H9 (cell line): ENCODE results near the gene CFAP157. TPM values are rescaled to one million over a fixed set of nuclear protein-coding genes. Genes with fewer than 3 reads are reported as not detected.

ENCODE experiments used
- DNase-seq: peaks from one replicate; pipeline ENCODE4 v3.0.0-alpha.2; 2017
- H2AFZ ChIP-seq: one replicate; pipeline ENCODE4 v1.6.1; 2013; ENCODE audit warnings: mild to moderate bottlenecking, low read length, control low read depth, moderate library complexity
- H2AK5ac ChIP-seq: 2 replicates; pipeline ENCODE4 v1.6.1; 2013; ENCODE audit warnings: low read length, control low read depth, mixed read lengths; ENCODE audit not compliant: insufficient read length
- H2BK120ac ChIP-seq: one replicate; pipeline ENCODE4 v1.6.1; 2013; ENCODE audit warnings: low read depth, mild to moderate bottlenecking, low read length, control low read depth, inconsistent platforms; ENCODE audit not compliant: poor library complexity, severe bottlenecking
- H2BK12ac ChIP-seq: 2 replicates; pipeline ENCODE4 v1.6.1; 2013; ENCODE audit warnings: low read length, control low read depth, mixed read lengths, low read depth; ENCODE audit not compliant: insufficient read length
- H2BK15ac ChIP-seq: 2 replicates; pipeline ENCODE4 v1.6.1; 2013; ENCODE audit warnings: low read depth, low read length, control low read depth
- H2BK20ac ChIP-seq: one replicate; pipeline ENCODE4 v1.6.1; 2013; ENCODE audit warnings: low read depth, mild to moderate bottlenecking, low read length, control low read depth, inconsistent platforms; ENCODE audit not compliant: poor library complexity, severe bottlenecking
- H2BK5ac ChIP-seq: 2 replicates; pipeline ENCODE4 v1.6.1; 2013; ENCODE audit warnings: low read length, control low read depth, mixed read lengths; ENCODE audit not compliant: insufficient read length
- H3K14ac ChIP-seq: 2 replicates; pipeline ENCODE4 v1.6.1; 2013; ENCODE audit warnings: low read length, control low read depth; ENCODE audit not compliant: insufficient read depth
- H3K18ac ChIP-seq: 2 replicates; pipeline ENCODE4 v1.6.1; 2013; ENCODE audit warnings: low read depth, mild to moderate bottlenecking, mixed read lengths, low read length, control low read depth; ENCODE audit not compliant: insufficient read length
- H3K23ac ChIP-seq: 2 replicates; pipeline ENCODE4 v1.6.1; 2013; ENCODE audit warnings: low read length, control low read depth, mixed read lengths, low read depth; ENCODE audit not compliant: insufficient read length
- H3K23me2 ChIP-seq: 2 replicates; pipeline ENCODE4 v1.6.1; 2013; ENCODE audit warnings: low read depth, mild to moderate bottlenecking, mixed read lengths, low read length, control low read depth; ENCODE audit not compliant: insufficient read length, poor library complexity, severe bottlenecking
- H3K27ac ChIP-seq: 2 replicates; pipeline ENCODE4 v1.5.1; 2013; ENCODE audit warnings: low read length, control low read depth, mixed read lengths, low read depth; ENCODE audit not compliant: insufficient read length
- H3K27me3 ChIP-seq: 2 replicates; pipeline ENCODE4 v1.6.1; 2013; ENCODE audit warnings: low read length, control low read depth, inconsistent platforms; ENCODE audit not compliant: insufficient read depth
- H3K4ac ChIP-seq: 2 replicates; pipeline ENCODE4 v1.6.1; 2013; ENCODE audit warnings: low read depth, mild to moderate bottlenecking, control low read depth, inconsistent platforms, low read length, moderate library complexity
- H3K4me1 ChIP-seq: 2 replicates; pipeline ENCODE4 v1.6.1; 2013; ENCODE audit warnings: low read length, control low read depth, inconsistent platforms; ENCODE audit not compliant: insufficient read depth
- H3K4me2 ChIP-seq: 2 replicates; pipeline ENCODE4 v1.6.1; 2013; ENCODE audit warnings: low read length, control low read depth, mixed read lengths; ENCODE audit not compliant: insufficient read length, insufficient read depth
- H3K56ac ChIP-seq: 2 replicates; pipeline ENCODE4 v1.6.1; 2013; ENCODE audit warnings: low read depth, mild to moderate bottlenecking, mixed read lengths, low read length, control low read depth; ENCODE audit not compliant: insufficient read length
- H3K79me1 ChIP-seq: 2 replicates; pipeline ENCODE4 v1.6.1; 2013; ENCODE audit warnings: low read depth, mild to moderate bottlenecking, moderate library complexity, low read length, control low read depth, inconsistent platforms; ENCODE audit not compliant: insufficient read depth, poor library complexity, severe bottlenecking
- H3K79me2 ChIP-seq: 2 replicates; pipeline ENCODE4 v1.6.1; 2013; ENCODE audit warnings: low read length, control low read depth, inconsistent platforms; ENCODE audit not compliant: insufficient read depth
- H3K9ac ChIP-seq: 2 replicates; pipeline ENCODE4 v1.6.1; 2013; ENCODE audit warnings: low read length, control low read depth, mixed read lengths; ENCODE audit not compliant: insufficient read length; ENCODE audit errors: extremely low read depth
- H3K9me3 ChIP-seq: one replicate; pipeline ENCODE4 v1.6.1; 2013; ENCODE audit warnings: low read depth, low read length, inconsistent platforms; ENCODE audit not compliant: control insufficient read depth
- H3T11ph ChIP-seq: one replicate; pipeline ENCODE4 v1.6.1; 2013; ENCODE audit warnings: mild to moderate bottlenecking, low read length, control low read depth, inconsistent platforms
- H4K20me1 ChIP-seq: one replicate; pipeline ENCODE4 v1.6.1; 2013; ENCODE audit not compliant: control insufficient read depth, insufficient read length, insufficient read depth
- H4K5ac ChIP-seq: 2 replicates; pipeline ENCODE4 v1.6.1; 2013; ENCODE audit warnings: low read depth, mild to moderate bottlenecking, mixed read lengths, low read length, control low read depth; ENCODE audit not compliant: insufficient read length
- H4K8ac ChIP-seq: replicated peaks from 2 replicates; pipeline ENCODE4 v1.6.1; 2013; ENCODE audit warnings: low read length, control low read depth, mixed read lengths, low read depth; ENCODE audit not compliant: insufficient read length
- H4K91ac ChIP-seq: 2 replicates; pipeline ENCODE4 v1.6.1; 2013; ENCODE audit warnings: low read depth, mild to moderate bottlenecking, moderate library complexity, mixed read lengths, low read length, control low read depth; ENCODE audit not compliant: insufficient read length
- H3K27ac Mint-ChIP-seq, 3 experiments: 2 replicates in 2 of 3; 3 replicates in 1 of 3; pipeline ENCODE4 v1.8.0; 2020 to 2021; ENCODE audit warnings: mixed read lengths in 3 of 3, mild to moderate bottlenecking in 1 of 3, moderate library complexity in 1 of 3
- H3K27me3 Mint-ChIP-seq: 2 replicates; pipeline ENCODE4 v1.8.0; 2021; ENCODE audit warnings: low read depth, mild to moderate bottlenecking, moderate library complexity, mixed read lengths
- H3K36me3 Mint-ChIP-seq, 3 experiments: 2 replicates in 2 of 3; 3 replicates in 1 of 3; pipeline ENCODE4 v1.8.0; 2020 to 2021; ENCODE audit warnings: low read depth in 3 of 3, mixed read lengths in 3 of 3; ENCODE audit not compliant: insufficient read depth in 1 of 3
- H3K4me1 Mint-ChIP-seq, 2 experiments: 2 replicates each; pipeline ENCODE4 v1.8.0; 2020; ENCODE audit warnings: mixed read lengths in 2 of 2
- H3K4me3 Mint-ChIP-seq, 2 experiments: 2 replicates in 1 of 2; 3 replicates in 1 of 2; pipeline ENCODE4 v1.8.0; 2020 to 2021; ENCODE audit warnings: mild to moderate bottlenecking in 2 of 2, mixed read lengths in 2 of 2, moderate library complexity in 1 of 2
- H3K9me3 Mint-ChIP-seq, 2 experiments: 2 replicates in 1 of 2; 3 replicates in 1 of 2; pipeline ENCODE4 v1.8.0; 2020; ENCODE audit warnings: mild to moderate bottlenecking in 2 of 2, mixed read lengths in 2 of 2, moderate library complexity in 1 of 2
- WGBS: extraction: QIAGEN DNeasy Blood & Tissue Kit; methylation state at CpG from one replicate; pipeline ENCODE4 v1.1.7; 2013; ENCODE audit warnings: missing lambda C conversion rate, low lambda C conversion rate, mixed read lengths; ENCODE audit not compliant: insufficient read length; ENCODE audit errors: extremely low coverage; 5-methylcytosine and 5-hydroxymethylcytosine counted together
- total RNA-seq: library from RNA; stranded (reverse); gene quantifications from 2 replicates; pipeline ENCODE4 v1.2.1, GENCODE V29; 2021
- TF ChIP-seq, protein P1 (sequence below): fragments of 200-600 bp; sonication (generic); conservative IDR thresholded peaks from 3 replicates; pipeline ENCODE4 v1.8.0; 2021; ENCODE audit warnings: antibody characterized with exemption, mild to moderate bottlenecking

Gene CFAP157
- total RNA-seq, 1 experiment from 2014 or later = 0.22 TPM

DNA sequence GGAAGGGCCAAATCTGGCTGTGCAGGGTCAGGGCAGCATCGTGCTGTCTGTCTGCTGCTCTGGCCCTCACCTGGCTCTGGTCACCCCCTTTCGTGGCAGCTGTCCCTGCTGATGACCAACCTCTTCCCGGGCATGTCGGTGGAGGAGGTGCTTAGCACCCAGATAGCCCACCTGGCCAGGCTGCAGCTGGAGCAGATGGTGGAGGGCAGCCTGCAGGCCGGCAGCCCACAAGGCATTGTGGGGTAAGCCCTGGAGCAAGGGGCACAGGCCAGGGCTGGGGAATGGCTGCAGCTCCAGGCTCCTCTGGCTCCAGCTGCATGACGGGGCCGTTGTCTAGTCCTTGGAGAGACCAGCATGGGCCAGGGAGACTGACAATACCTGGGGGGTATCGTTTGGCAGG, 20.1 kb downstream of the CFAP157 start:
- Histone ChIP-seq H3K9ac (no peak overlapping the region), H3K4me1 (no peaks in the 10 kb centered on the region), H3T11ph (no peak overlapping the region), H4K8ac (no peak overlapping the region), H3K27ac (no peak overlapping the region), H4K91ac (no peak overlapping the region), H2BK20ac (no peak overlapping the region), H3K4ac (no peak overlapping the region), H2BK5ac (no peak overlapping the region), H3K56ac (no peak overlapping the region), H3K4me2 (no peak overlapping the region), H2BK15ac (no peak overlapping the region), H3K79me1 (no peaks in the 10 kb centered on the region), H3K23ac (no peak overlapping the region), H3K9me3 (no peaks in the 10 kb centered on the region), H3K18ac (no peak overlapping the region), H2BK120ac (no peak overlapping the region), H3K14ac (no peak overlapping the region), H2AK5ac (no peak overlapping the region), H3K79me2 (no peaks in the 10 kb centered on the region), H3K23me2 (no peaks in the 10 kb centered on the region), H4K5ac (no peak overlapping the region), H3K27me3 (no peaks in the 10 kb centered on the region), H4K20me1 (no peaks in the 10 kb centered on the region), H2BK12ac (no peak overlapping the region), H2AFZ (no peak overlapping the region)
- TF ChIP-seq, protein P1, sequence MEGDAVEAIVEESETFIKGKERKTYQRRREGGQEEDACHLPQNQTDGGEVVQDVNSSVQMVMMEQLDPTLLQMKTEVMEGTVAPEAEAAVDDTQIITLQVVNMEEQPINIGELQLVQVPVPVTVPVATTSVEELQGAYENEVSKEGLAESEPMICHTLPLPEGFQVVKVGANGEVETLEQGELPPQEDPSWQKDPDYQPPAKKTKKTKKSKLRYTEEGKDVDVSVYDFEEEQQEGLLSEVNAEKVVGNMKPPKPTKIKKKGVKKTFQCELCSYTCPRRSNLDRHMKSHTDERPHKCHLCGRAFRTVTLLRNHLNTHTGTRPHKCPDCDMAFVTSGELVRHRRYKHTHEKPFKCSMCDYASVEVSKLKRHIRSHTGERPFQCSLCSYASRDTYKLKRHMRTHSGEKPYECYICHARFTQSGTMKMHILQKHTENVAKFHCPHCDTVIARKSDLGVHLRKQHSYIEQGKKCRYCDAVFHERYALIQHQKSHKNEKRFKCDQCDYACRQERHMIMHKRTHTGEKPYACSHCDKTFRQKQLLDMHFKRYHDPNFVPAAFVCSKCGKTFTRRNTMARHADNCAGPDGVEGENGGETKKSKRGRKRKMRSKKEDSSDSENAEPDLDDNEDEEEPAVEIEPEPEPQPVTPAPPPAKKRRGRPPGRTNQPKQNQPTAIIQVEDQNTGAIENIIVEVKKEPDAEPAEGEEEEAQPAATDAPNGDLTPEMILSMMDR = no peak
- no peak overlapping the region for H3K4me3 Mint-ChIP-seq
- H3K27ac Mint-ChIP-seq = no peak overlapping the region
- no CpG with 5 or more reads among the region's 8 CpGs for WGBS
- H3K36me3 Mint-ChIP-seq = no peaks in the 10 kb centered on the region; a peak in 1 of 7 replicates
- no peak for DNase-seq
- H3K27me3 Mint-ChIP-seq = no peaks in the 10 kb centered on the region
- no peaks in the 10 kb centered on the region for H3K9me3 Mint-ChIP-seq
- H3K4me1 Mint-ChIP-seq = peaks cover 0 to 7% of the 10 kb centered on the region in 2 experiments; a peak in 3 of 4 replicates
